HG03571 (cell line): ENCODE results near the gene ATXN7.
A peak's percentile ranks its signal among the peaks of the same experiment; 100 is the strongest.

Source experiments
- ATAC-seq: cut with Tn5 transposase; IDR thresholded peaks from one replicate; pipeline ENCODE4 v1.9.1; 2021; ENCODE audit not compliant: unreplicated experiment

The ATXN7 gene

DNA sequence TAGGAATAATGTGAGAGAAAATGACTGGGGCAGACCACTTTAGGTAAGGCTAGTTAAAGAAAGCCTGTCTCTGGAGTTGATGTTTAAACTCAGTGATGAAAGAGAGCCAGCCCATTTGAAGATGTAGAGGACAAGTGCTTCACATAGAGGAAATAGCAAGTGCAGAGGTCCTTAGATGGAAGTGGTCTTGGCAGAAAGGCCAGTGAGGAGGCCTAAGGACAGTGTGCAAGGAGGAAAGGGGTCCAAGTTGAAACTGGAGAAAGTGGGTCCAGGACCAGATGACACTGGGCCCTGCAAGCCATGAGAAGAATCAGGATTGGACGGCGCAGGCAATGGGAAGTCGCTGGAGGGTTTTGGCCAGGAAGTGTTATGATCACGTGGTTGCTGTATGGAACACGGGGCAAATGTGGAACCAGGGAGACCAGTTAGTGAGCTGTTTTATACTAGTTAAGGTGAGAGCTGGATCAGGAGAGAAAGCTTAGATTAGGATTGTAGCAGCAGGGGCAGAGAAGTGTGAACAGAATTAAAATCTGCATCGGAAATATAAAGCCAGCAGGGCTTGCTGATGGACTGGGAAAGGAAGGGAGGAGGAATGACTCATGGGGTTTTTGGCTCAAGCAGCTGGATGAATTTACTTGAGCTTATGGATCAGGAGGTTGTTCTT is 96.5 kb downstream of the ATXN7 start:
- no peak for ATAC-seq

DNA sequence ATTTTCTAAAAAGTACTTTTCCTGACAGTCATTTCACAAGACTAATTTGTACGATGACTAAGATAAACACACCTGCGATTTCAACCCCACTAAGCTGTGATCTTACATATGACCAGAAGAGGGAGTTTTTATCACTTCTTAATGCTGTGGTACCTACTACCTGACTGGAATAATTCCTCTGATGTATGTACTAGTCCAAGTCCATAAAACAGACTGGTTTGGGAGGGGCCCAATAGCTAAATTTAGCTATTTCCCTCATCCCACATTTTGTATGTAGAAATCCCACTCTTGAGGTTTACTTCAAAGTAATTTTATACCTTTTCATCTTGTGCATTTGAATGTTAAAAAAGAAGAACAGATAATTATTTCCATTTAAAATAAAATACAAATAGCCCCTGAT is 98.2 kb downstream of the ATXN7 start:
- ATAC-seq = peak; percentile 58

DNA sequence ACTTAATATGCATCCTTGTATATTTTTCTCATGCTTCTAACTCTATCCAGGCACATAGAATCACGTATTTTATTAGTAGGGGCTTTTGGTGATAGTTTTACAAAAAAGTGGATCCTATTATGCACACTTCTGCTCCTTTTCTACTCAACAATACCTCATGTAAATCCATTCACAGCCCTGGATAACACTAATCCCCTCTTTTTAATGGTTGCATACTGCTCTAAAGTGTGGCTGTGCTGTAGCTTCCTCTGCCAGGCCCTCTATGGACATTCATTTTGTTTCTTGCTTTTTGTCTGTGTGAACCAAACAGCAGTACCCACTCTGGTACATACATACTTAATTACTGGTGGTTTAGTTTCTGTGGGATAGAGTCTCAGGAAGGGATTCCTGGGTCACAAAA is 99.8 kb downstream of the ATXN7 start:
- ATAC-seq = no peak

DNA sequence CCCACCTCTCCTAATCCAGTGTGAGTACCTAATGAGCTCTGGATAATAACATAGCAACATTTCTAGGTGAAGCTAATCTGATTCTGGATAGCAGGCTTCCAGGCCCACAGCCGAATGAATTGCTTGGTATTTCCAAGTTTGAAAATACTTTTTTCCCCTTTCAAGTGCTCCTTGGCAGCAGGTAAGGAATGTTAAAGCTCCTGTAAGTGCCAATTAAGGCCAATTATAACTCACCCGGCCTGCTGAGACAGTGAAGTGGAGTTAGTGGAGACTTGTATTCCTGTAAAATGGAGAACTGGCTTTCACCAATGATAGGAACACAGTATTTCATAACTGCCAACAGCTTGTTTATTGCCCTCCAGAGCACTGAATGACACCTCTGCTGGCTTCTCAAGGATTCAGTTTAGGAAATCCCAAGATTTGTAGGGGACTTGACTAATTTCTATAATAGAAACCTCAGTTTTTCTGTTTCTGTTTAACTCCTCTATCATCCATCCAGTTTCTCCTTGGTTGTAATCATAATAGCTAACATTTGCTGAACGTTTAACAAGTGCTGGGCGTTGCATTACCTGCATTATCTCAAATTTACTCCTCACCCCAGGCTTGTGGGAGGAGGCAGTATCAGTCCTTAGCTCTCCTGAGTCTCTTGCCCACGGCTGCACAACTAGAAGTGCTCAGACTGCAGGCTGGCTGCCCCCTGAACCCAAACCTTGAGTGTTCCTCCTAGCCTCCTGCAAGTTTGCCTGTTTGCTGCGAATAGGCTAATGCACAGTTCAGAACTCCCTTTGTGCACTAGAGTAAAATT is 101.2 kb downstream of the ATXN7 start:
- ATAC-seq = no peak

DNA sequence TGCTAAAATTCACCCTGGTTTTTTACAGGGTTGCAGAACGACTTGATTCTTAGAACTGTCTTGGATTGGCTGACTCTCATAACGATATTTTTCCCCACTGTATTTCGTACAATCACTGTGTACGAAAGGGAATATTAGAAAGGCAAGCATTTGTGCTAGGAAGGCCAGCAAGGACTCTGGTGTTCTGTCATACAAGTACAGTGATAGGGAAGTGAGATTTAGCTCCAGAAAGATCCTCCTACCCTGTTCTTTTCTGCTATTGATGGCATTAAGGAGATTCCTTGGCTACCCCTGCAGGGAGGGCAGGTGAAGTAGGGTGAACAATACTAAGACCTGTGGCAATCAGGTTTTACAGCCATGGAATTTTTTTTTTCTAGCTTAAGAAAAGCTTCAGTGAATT is 102.3 kb downstream of the ATXN7 start:
- no peak for ATAC-seq

DNA sequence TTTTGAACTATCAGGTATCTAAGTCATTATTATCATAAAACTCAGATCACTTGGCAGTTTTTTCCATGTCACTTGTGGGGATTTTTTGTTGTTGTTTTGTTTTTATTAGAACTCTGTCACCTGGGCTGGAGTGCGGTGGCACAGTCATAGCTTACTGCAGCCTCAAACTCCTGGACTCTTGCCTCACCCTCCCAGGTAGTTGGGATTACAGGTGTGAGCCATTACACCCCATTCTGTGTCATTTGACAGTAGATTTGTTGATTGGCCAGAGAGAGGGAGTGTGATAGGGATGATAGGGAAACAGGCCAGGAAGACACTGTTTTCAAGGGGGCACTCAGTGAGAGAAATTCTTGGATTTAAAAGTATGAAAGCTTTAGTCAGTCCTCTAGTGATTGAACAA is 103.2 kb downstream of the ATXN7 start:
- ATAC-seq = no peak

DNA sequence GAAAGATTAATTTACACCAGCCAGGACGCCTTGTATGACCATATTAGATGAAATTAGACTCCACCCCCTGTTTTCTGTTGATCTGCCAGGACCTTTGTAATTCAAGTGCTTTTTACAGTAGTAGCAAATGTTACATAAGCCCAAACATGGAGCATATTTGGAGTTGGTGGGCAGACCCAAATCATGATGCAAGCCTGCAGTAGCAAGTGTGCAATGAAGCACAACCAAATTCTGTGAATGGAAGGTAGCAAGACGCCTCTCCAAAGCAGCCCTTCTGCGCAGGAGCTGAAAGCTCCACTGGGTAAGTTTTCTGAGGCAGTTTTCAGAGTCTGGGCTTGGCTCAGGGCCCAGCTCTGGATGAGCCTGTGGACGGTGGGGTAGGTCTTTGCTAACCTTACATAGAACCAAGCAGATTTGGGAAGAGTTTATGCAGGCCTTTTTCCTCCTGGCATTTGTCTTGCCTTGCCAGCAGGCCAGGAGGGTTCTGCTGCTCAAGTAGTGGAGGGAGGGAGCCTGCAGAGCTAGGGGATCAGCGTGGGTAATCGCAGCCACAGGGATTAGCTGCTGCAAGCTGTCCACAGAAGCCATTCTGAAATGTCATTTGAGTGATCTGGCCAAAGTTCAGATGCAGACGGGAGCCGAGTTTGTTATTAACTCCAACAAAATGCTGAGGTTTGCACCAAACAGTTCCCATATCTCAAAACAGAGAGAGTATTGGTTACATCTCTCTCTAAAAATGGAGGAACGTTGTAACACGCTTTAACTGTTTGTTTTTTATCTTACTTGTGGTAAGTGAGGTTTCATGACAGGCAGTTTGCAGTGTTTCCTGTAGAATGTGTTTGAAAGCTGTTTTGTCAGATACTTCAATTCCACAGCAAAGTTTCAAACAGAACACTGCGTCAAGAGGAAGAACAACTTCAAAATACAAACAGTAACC is 104.3 kb downstream of the ATXN7 start:
- ATAC-seq = peak; percentile 74

DNA sequence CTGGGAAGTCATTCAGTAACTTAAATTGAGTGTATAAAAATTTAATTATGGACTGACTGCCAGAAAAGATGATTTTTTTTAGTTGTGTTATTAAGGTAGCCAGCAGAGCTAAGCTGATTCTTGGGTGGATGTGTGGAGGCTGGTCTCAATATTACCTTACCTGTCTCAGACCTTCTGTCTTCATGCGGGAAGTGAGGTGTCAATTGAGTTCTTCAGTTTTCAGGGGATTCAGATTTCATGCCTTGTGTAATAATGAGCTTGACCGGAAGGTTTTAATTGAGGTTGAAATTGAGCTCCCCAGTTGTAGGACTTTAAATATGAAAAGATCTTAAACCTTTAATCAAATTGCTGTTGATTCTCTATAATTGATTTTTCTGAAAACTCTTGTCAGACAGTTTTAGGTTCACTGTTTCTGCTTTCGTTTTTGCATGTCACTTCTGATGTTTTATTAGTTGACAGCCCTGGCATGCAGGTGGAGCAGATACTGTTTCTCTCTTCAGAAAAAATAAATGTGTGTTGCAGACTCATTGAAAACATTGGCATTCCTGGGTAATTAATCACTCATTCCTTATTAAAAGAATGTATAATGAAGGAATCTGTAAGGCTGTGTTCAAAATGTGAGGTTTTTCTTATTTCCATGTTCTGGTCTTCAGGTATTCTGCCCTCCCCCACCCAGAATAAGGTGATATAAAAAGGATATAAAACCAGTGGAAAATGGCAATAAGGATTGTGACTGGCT is 105.1 kb downstream of the ATXN7 start:
- peak; percentile 28 for ATAC-seq

DNA sequence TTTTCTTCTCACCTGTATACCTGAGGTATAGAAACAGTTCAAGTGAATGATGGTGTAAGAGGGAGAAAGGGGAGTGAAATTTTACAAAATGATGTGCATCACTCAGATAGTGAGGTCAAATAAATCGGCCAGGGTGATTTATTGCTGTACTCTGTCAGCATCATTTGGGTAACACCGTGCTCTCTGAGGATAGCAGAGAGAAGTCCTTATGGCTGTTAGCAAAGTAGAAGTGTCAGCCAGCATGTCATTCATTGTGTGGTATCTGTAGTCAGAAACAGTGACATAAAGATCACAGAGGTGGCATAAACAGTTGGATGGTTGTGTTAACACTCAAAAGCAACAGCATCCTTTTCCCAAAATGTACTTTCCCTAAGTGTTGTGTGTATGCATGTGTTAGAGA is 106.2 kb downstream of the ATXN7 start:
- ATAC-seq = no peak

DNA sequence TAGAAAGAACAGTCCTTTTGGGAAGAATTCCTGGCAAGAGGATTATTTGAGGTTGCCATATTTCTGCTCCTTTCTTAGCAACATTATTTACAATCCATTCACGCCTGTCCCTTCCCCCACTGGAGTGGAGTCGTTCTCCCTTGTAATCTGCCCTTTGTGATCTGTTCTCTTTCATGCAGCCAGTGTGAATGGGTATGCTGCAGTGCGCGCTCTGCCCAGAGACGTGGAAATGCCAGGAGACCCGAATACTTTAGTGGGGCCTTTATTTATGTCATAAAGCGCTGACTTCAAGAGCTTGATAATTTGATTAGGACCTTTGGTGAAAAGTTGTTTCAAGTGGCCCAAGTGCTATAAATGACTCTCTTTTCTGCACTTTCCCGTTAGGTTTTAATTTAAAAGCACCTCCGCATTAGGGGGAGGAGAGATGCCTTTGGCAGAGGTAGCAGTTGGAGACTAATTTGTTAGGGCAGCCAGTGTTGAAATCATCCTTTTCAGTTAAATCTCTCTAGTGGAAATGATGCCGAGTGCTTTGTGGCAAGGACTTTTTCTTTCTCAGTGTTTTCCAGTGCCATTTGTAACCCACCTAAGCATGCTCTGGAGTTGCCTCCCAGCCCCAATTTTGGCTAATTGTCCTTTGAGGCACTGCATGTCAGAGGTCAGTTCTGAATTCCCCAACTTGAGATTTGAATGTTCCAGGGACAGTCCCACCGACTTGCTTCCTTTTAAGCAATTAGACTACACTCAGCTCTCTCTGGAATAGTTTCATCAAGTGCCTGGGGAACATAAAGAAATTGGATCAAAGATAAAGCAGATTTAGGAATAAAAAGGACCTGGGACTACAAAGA is 107.2 kb downstream of the ATXN7 start:
- no peak for ATAC-seq

DNA sequence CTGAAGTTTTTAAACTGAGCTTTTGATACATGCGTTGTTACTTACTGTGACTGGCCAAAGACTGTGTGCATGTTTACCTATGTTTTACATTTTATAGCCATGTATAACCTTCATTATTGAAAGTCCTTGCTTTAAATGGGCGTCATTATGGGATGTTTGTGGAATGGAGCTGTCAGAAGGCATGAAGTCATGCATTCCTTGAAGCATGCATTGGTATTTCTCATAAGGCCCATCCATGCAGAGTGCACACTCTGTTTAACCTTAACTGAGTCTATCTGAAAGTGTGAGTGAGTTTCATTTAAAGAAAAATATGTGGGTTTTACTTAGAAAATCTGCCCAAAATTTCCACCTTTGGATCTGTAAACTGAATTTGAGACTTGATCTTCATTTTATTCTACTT is 108.5 kb downstream of the ATXN7 start:
- no peak for ATAC-seq

DNA sequence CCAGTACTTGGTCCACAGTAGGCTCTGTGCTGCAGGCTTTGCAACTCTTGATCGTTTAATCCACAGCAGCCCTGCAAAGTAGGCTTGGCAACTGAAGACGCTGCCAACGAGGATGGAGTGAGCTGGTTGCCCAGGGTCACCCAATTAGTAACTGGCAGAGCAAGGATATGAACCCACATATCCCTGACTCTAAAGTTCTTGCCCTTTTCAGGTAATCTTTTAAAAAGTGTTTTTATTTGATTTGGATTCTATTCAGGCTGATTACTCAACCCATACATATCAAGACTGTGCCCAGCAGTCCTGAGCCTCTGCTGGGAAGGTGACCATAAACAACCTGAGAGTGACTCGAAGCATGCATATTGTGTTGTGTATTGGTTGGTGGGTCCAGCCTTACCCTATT is 109.3 kb downstream of the ATXN7 start:
- ATAC-seq = no peak

DNA sequence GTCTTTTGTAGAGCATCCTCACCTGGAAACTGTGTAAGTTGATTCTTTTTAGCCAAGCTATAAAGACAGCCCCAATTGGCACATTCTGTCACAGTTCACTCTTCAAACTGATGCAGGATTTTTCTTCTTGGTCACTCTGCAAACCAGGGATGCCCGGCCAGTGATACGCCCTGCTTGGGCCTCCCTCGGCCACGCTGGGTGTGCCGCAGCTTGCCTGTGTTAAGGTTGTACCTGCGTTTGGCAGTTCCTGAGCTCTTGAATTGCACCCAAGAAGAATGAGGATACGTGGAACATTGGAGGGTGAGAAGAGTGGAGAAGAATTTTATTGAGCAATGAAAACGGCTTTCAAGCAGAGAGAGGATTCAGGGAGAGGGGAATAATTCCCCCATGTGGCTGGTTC is 109.7 kb downstream of the ATXN7 start:
- ATAC-seq = no peak

DNA sequence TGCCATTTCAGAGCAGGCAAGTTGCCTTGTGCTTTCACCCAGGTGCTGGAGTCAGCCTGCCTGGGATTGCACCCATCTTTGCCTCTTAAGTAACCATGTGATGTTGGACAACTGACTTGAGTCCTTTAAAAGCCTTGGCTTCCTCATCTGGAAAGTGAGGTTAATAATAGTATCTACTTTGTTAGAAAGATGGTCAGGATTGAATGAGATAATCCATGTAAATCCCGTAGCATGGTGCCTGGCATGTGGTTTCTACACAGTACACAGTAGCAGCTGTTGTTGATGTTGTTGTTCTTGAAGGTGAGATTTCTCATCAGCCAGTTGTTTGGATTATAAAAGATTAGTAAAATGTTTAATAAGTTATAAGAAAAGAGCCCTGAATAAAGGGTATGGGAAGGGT is 110.8 kb downstream of the ATXN7 start:
- no peak for ATAC-seq

DNA sequence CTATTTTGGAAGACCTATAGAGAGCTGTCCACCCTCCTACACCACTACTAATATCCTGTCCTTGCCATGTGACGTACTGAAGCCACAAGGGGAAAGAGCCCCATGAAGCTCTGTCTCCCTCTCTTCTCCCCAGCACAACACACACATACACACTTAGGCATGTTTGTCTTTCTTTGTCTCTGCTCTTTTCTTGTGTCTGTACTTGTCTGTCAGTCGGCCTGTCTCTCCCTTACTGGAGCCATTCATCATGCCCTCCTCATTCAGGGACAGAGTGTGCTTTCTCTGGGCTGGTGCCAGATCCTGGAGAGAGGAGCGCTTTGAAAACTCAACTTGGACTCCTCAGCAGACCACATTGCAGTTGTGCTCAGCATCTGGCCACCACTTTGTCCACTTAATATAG is 112.1 kb downstream of the ATXN7 start:
- no peak for ATAC-seq

DNA sequence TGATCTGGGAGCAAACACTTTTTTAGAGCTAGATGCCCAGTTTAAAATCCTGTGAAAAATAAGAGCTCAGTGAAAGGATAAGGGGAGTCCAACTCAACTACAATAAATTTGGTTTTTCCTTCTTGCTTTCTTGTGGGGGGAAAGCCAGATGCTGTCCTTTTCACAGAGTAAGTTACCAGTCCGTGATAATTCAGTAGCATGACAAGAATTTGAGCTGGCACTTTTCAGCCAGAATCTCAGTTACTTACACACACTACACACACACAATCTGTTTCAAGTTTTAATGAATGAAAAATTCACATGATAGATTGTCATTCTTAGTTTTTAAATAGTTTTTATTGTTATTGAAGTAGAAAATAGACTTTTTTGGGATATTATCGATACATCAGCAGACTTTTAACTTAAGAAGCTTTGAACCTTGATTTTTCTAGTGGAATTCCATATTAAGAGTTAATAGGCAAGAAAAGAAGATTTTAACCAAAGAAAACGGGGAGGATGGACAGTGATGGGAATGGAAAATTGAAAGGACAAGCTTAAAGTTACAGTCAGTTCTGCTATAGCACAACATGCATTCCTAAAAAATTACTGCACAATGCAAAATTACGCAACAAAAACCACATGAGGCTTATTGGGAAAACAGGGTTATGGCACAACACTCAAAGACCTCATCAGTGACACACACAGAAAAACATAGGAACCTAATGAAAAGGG is 112.6 kb downstream of the ATXN7 start:
- no peak for ATAC-seq

DNA sequence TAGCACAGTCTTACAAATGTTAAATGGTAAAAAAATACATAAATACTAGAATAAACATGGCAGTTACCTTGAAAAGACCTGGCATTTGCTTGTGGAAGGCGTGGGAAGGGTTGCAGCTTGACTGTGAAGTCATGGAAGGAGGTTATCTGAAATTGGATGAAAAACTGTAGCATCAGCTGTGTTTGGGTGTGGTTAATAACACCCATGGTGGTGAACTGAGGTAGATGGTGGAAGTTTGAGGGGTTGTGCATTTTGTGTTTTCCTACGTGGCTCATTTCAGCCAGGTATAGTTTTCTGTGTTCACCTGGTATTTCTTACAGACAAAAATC is 113.2 kb downstream of the ATXN7 start:
- ATAC-seq = no peak

DNA sequence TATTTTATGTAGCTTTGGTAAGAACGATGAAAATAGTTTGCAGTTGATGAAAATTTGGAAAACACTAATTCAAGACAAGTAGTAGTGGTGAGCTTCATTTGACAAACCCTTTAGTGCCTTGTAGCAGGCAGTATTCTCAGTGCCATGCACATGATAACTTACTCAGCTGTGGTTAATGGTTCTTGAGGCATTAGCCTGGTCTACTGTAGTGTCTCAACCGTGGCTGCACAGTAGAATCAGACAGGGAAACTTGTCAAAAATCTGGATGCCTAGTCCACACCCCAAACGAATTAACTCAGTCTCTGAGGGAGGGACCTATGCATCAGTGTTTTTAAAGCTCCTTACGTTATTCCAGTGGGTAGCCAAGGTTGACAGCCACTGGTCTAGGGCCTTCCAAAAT is 114.2 kb downstream of the ATXN7 start:
- ATAC-seq = no peak

DNA sequence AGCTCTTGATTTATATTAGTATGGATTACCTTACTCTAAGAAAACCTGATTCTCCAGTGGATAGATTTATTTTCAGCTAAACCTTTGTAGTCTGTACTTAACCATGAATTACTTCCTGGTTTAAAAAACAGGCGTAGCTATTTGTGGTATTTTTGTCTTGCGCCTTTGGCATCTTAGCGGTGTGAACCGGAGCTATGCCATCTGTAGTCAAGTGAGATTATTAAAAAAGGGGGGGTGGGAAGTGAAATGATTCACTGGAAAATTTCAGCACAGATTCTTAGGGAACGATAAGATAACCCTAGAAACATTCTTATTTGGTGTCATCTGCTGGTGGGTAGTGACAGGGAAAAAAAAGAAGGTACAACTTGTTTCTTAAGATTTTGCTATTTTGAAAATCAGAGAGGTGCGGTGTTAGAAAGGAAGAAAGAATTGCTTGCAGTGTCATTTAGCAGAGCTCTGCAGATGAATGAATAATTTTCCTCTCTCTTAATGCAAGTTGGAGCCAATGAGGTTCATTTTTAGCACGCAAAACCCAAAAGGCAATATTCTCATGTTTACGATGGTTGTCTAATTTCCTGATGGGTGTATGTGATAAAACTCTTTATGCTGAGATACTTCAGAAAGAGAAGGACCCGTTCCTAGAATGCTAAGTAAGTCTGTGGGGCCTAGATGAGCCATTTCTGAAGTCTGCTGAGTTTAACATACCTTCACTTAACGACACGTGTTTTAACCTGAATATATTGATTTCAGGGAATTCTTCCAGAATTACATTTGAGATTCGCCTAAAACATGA is 115.6 kb downstream of the ATXN7 start:
- ATAC-seq = no peak
